DMS53 (cell line): ENCODE results near the gene TRIM43.
A peak's percentile ranks its signal among the peaks of the same experiment; 100 is the strongest.
"Not testable (repeated sequence)": the region's sequence is repeated elsewhere in the genome, so short reads cannot be mapped to it uniquely, and the experiment has no call there.

Experiments
- DNase-seq: peaks from one replicate; lab custom pipeline; 2025; lab: John Stamatoyannopoulos, UW

The TRIM43 gene

GRCh38 chr2:95591701-95592100, at the start of gene TRIM43:
Gene TRIM43, plus strand, starts transcription at chr2:95592001. Its CDS starts 2,023 bp downstream, at chr2:95594024.
- DNase-seq = not testable (repeated sequence)

- DNase-seq = no peak
Measured at GRCh38 chr2:95551055-95551568, 40.7 kb upstream of the TRIM43 start.

GRCh38 chr2:95552911-95553310, 38.9 kb upstream of the TRIM43 start:
- DNase-seq = no peak

- DNase-seq = no peak
Measured at GRCh38 chr2:95569170-95569569, 22.6 kb upstream of the TRIM43 start.

GRCh38 chr2:95573866-95574265, 17.9 kb upstream of the TRIM43 start:
- DNase-seq = no peak

GRCh38 chr2:95574506-95574905, 17.3 kb upstream of the TRIM43 start:
- no peak for DNase-seq

GRCh38 chr2:95575857-95576256, 15.9 kb upstream of the TRIM43 start:
- DNase-seq = no peak

- DNase-seq = no peak
Measured at GRCh38 chr2:95578539-95578938, 13.3 kb upstream of the TRIM43 start.

- not testable (repeated sequence) for DNase-seq
Measured at GRCh38 chr2:95583545-95583944, 8.3 kb upstream of the TRIM43 start.

- DNase-seq = peak; percentile 21
Measured at GRCh38 chr2:95584321-95584720, 7.5 kb upstream of the TRIM43 start.

- DNase-seq = not testable (repeated sequence)
Measured at GRCh38 chr2:95589777-95590536, 1.8 kb upstream of the TRIM43 start.

- not testable (repeated sequence) for DNase-seq
Measured at GRCh38 chr2:95592973-95593372, 1.2 kb downstream of the TRIM43 start.

GRCh38 chr2:95595012-95595411, 3.2 kb downstream of the TRIM43 start:
- DNase-seq = not testable (repeated sequence)

- not testable (repeated sequence) for DNase-seq
Measured at GRCh38 chr2:95601301-95601700, 9.5 kb downstream of the TRIM43 start.

- not testable (repeated sequence) for DNase-seq
Measured at GRCh38 chr2:95602146-95602545, 10.3 kb downstream of the TRIM43 start.

GRCh38 chr2:95608356-95608755, 16.6 kb downstream of the TRIM43 start:
- not testable (repeated sequence) for DNase-seq

GRCh38 chr2:95609764-95610163, 18.0 kb downstream of the TRIM43 start:
- not testable (repeated sequence) for DNase-seq

GRCh38 chr2:95613048-95613447, 21.2 kb downstream of the TRIM43 start:
- not testable (repeated sequence) for DNase-seq

- DNase-seq = not testable (repeated sequence)
Measured at GRCh38 chr2:95622728-95623127, 30.9 kb downstream of the TRIM43 start.

GRCh38 chr2:95630987-95631386, 39.2 kb downstream of the TRIM43 start:
- DNase-seq = not testable (repeated sequence)

- DNase-seq = not testable (repeated sequence)
Measured at GRCh38 chr2:95633626-95634259, 41.9 kb downstream of the TRIM43 start.

GRCh38 chr2:95640515-95641288, 48.9 kb downstream of the TRIM43 start:
- DNase-seq = not testable (repeated sequence)

GRCh38 chr2:95641289-95641575, 49.4 kb downstream of the TRIM43 start:
- not testable (repeated sequence) for DNase-seq
